ENCODE data around the gene MYBPHL. TPM values are rescaled to one million over a fixed set of nuclear protein-coding genes. Genes with fewer than 3 reads are reported as not detected.

The MYBPHL gene
- total and polyA plus RNA-seq, 2 experiments from 2014 or later = not detected

GRCh38 chr1:109299558-109300343 is 7.1 kb downstream of the MYBPHL start (continued):
- TF ChIP-seq ZNF462 (CRISPR knock-in tag; IDR thresholded peaks at IDR 0.05) = no peak
- TF ChIP-seq EZH2 (IDR thresholded peaks at IDR 0.05; ENCODE audit: low read depth, unreplicated experiment) = no peak
- TF ChIP-seq CTCF (conservative IDR thresholded peaks at IDR 0.05; ENCODE audit: low read depth in 2 of 2) = no peak
- TF ChIP-seq ZNF331 (CRISPR knock-in tag; IDR thresholded peaks at IDR 0.05; ENCODE audit: low read depth) = no peak
- TF ChIP-seq JUNB (IDR thresholded peaks at IDR 0.05; ENCODE audit: unreplicated experiment) = no peak
- no peak for TF ChIP-seq POLR2AphosphoS5 (IDR thresholded peaks at IDR 0.05; ENCODE audit: low read depth)
- TF ChIP-seq NANOG (IDR thresholded peaks at IDR 0.05; ENCODE audit: borderline replicate concordance) = no peak

Data from GM23338 (cell line).